ENCODE results near the gene IRX6.

IRX6 gene

DNA sequence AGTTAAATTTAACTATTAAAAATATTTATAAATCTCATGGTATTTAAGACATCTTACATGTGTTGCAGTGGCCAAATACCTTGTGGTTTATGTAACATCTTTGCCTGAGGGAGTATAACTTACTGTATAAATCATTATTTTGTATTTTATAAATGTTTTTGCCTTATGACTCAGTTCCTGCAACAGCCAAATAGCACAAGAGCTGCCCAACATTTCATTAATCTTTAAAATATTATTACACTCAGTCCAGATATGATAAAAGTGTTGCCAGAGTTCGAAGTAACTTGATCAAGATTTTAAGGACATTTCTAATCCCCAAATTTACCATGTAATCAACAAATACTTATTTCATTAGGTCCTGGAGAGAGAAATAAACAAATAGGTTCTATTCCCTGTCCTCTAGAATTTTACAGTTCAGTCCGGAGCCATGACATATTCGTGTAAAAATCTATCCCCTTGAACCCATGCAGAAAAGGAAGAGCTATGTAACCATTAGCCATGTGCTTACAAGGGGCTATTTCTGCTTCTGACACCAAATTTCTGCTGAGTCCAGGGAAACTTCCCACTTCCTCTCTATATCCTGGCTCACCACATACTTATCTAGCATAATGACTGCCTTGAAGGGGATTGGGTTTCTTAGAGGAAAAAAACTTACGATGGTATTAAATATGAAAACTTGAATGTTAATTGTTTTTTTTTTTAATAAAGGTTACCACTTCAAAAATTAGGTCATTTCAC lies 44.0 kb downstream of the IRX6 start:
- no peak for DNase-seq

DNA sequence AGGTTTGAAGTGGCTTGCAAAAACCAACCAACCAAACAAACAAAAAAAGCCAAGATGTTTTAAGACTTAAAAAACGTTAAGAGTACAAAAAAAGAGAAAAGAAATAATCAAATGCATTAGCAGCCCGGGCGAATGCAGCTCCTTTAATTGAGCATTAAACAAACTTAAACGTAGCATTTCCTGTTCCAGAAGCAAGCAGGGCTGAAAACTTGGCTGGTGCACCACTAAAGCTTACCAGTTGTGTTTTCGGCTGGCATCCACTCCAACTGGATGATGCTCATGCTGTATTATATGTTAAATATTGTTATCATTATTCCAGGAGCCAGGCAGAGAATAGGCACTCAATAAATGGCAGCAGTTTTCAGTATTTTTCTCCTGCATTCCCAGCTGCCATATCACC lies 45.1 kb downstream of the IRX6 start:
- DNase-seq, result no peak

DNA sequence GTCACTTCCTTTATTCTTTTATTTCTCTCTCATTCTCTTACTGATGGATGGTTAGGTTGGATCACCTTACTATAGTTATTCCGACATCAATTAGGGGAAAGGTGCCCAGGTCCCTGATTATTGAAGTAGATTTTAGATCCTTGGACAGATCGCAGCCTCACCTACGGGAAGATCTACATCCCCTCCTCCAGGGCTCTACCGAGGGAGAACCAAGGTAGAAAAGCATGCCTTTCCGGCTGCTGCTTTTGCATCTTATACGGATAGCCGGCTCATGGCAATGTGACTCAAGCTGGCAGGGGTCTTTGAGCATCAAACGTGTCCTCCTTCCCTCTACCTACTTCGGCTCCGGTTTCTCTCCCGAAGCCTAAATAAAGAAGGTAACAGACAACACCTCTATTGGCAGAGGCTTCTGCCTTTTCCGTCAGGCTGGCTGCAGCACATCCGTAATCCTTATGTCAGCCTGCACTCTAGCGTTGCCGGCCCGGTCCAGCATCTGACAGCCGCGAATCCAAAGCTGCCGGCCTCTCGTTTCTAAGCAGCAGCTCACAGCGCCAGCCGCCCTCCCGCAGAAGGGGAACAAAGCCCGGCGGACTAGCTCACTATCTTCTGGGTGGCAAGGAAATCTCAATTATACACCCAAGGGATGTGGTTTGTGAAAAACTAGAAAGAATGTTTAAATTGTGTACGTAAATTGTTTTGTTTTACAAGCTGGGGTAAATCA lies 46.9 kb downstream of the IRX6 start:
- DNase-seq, result no peak

DNA sequence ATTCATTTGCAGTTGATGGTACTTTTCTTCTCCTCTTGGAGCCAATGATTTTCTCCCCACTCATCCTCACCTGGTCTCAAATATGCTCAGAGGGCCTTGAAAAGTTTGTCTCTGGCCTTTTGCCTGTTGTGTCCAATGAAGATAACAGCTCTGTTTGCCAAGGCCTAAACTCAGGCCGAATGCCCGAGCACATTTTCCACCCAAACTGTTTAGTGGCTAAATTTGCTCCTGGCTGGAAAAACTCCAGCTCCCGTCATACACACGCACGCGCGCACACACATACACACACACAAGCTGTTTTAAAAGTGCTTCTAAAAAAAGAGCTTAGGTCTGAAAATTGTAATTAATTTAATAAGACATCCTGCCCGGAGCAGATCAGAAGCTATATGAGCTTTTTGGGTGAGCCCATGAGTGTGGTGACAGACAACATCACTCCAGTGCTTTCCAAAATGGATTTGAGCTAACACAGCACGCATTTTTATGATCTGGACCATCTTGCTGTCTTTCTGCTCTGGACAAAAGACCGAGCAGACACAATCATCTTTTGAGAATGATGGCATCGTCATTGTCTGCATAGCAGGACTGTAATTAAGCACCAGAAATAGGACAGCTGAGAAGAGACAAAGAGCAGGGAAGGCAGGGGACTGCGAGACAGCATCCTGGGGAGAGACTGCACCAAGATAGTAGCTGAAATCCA lies 48.9 kb downstream of the IRX6 start:
- DNase-seq, result no peak

DNA sequence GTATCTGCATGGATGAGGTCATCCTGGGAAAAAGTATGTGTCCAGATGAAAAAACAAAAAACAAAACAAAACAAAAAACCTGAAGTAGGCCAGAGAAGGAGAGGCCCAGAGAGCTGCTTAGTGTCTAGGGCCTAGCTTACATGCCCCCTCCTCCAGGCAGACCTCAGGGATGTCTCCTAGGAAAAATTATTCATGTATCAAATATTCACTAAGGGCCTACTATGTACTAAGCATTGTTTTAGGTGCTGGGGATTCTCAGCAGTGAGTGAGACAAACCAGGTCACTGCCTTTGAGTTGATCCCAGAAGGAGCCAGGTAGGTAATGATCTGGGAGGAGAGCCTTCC lies 49.5 kb downstream of the IRX6 start:
- no peak for DNase-seq

DNA sequence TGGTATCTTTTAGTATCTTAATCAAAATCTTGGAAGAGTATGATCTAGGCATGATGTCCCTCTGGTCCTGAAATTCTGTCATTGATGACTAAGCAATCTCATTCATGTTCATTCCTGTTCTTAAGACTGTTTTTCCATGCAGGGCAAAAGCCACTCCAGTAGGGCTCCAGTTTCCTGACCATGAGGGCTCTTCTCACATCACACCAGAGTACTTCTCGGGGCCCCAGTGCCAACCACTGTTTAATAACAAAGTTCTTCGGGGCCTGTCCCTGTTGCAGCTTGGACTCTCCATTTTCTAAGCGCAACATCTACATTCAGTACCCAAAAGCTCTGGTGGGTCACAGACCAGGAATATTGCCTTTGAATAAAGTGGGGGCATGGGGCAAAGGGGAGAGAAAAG lies 52.0 kb downstream of the IRX6 start:
- no peak for DNase-seq

DNA sequence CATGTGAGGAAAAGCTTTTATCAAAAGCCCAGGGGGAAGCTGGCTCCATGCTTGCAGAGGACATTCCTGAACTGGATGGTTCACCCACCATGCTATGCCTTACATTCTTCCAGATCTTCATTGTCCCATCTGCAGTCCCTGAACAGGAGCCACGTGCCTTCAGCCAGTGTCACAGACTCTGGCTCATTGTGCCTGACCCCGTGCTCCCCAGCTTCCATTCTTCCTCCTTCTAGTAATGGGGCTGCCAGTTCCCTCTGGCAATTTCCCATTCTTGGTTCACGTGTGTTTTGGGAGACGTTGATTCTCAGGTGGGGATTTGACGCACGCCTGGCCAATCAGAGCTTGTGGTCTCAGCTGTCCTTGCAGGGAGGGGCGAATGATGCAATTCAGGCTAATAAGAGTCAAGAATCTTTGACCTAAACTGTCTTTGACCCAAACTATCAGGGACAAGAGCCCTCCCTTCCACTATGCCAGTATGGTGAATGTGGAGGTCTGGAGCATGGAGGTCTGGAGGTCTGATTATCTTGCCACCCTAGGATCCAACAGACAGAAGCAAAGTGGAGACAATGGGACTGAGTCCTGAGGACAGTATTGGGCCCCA lies 52.7 kb downstream of the IRX6 start:
- DNase-seq, result no peak

DNA sequence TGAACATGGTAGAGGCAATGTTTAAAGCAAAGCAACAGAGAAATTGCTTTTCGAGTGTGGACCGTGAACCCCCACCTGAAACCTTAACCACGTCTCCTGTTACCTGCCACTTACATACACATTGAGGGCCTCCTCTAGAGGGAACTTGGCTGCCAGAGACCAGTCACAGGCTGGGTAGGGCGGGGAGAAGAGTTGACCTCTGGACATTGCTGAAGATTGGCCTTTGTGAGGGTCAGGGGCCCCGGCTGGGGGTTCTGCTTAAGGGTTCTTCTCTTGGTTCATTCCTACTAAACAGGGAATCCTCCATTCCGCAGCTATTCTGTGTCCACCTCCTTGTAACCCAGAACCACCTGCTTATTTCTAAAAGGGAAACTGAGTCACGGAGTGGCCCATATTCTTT lies 53.8 kb downstream of the IRX6 start:
- DNase-seq, result no peak

DNA sequence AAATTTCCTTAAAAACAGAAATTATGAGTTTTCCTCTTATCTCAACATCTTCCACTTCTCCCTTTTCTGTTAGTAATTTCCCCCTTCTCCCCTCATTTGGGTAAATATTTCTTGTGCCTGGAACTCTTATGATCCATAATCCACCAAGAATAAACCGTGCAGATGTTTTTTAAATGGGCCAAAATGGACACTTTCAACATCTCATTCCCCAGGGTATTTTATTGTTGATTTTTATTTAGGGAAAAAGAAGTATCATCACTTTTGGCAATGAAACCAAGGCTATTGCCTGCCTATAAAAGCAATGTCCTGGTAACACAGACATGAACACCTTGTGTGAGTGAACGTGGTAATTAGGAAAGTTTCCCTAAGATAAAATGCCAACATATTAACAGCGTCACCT lies 54.6 kb downstream of the IRX6 start:
- no peak for DNase-seq

DNA sequence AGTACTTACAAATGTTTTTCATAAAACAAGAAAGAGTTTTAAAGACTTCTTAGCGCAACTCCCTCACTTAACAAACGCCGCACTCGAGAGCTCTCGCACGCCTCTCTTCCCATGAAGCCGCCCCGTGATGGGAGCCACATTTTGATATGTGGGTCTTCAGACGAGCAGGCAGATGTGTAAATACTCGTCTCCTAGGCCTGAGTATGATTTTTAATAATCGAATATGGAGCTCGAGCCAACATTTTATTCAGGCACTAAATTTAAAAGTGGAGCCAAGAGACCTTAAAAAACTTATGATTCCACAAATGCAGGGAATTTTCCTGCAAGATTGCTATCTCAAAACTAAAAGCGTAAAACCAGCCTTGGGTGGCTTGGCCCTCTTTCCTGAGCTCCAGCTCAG lies 55.4 kb downstream of the IRX6 start:
- DNase-seq, result no peak

DNA sequence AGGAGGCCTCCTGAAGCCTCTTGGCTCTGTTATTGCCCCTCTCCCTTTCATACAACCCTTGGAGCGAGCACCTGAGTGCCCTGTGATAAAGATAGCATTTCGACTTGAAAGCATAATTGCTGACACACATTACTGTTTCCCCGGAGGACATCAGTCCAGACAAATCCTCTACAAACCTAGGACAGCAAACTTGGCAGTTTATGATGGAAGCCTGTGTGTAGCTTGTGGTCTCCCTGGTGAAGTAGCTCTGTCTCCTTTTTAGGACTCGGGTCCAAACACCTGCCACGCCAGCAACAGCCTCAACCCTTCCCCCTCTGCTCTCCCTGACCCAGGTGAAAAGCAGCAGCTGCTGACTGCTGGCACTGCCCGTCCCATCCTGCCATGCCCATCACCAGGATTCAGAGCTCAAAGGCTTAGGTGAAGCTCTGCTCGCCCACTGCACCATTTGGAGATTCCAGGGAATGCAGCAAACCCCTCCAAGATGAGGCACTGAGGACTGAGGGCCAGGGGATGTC lies 55.9 kb downstream of the IRX6 start:
- DNase-seq, result no peak

Measured in activated CD8-positive, alpha-beta memory T cell treated with anti-CD3 and anti-CD28 coated beads for 24 hours (primary cell).